ENCODE results near the gene ZFP36L1. TPM values are rescaled to one million over a fixed set of nuclear protein-coding genes. Genes with fewer than 3 reads are reported as not detected.
A peak's percentile ranks its signal among the peaks of the same experiment; 100 is the strongest.

The ZFP36L1 gene
- total RNA-seq, 2 experiments from 2014 or later = 254 to 258 TPM

DNA sequence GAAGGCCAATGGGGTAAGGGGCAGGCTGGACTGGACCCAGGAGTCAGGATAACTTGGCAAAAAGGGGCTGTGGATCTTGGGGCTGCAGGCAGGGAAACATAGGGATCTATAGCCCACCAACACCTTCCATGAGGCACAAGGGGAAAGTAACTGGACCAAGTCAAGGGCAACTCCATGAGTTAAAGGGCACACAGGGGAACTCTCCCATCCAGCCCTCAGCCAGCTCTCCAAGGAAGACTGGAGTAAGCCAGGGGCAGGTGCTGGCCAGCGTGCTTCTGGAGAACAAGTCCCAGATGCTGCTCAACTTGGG, 31.3 kb upstream of the ZFP36L1 start:
- Mint-ChIP-seq H3K36me3 (ENCODE audit: low read depth) (no peaks in the 10 kb centered on the region), H3K27ac (no peak overlapping the region), H3K27me3 (no peaks in the 10 kb centered on the region), H3K4me3 (no peak overlapping the region), H3K9me3 (no peaks in the 10 kb centered on the region), H3K4me1 (ENCODE audit: low read depth) (peaks cover 44% of the 10 kb centered on the region)
- intact Hi-C loops (cut with DNase I, micrococcal nuclease) = no loop called here
- no peak overlapping the region for H3K27ac ChIP-seq (ENCODE audit: low read depth in 1 of 2, low read length in 2 of 2)
- DNase-seq (no peak), ATAC-seq (ENCODE audit: poor library complexity) (no peak)
- POLR2A ChIA-PET = no interaction called here
- H3K4me1 ChIP-seq (ENCODE audit: insufficient read depth, low read length) = peaks cover 46% of the 10 kb centered on the region
- CTCF ChIA-PET = interaction anchor here (1.7 kb wide), 1 partner anchor 573 kb away, joined by 3 read pairs; no protein-coding TSS in a partner anchor
- TF ChIP-seq, protein P1, sequence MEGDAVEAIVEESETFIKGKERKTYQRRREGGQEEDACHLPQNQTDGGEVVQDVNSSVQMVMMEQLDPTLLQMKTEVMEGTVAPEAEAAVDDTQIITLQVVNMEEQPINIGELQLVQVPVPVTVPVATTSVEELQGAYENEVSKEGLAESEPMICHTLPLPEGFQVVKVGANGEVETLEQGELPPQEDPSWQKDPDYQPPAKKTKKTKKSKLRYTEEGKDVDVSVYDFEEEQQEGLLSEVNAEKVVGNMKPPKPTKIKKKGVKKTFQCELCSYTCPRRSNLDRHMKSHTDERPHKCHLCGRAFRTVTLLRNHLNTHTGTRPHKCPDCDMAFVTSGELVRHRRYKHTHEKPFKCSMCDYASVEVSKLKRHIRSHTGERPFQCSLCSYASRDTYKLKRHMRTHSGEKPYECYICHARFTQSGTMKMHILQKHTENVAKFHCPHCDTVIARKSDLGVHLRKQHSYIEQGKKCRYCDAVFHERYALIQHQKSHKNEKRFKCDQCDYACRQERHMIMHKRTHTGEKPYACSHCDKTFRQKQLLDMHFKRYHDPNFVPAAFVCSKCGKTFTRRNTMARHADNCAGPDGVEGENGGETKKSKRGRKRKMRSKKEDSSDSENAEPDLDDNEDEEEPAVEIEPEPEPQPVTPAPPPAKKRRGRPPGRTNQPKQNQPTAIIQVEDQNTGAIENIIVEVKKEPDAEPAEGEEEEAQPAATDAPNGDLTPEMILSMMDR (IDR thresholded peaks at IDR 0.05) = no peak
- no peaks in the 10 kb centered on the region for H3K9me3 ChIP-seq (ENCODE audit: control insufficient read depth in 1 of 2, insufficient read depth in 1 of 2, low read length in 2 of 2)
- H3K4me3 ChIP-seq (ENCODE audit: low read length) = no peak overlapping the region
- H3K27me3 ChIP-seq (ENCODE audit: control insufficient read depth in 1 of 2, insufficient read depth in 2 of 2, low read length in 2 of 2) = no peaks in the 10 kb centered on the region
- no peaks in the 10 kb centered on the region for H3K36me3 ChIP-seq (ENCODE audit: insufficient read depth, low read length)

GRCh38 chr14:68823434-68824206, 30.8 kb upstream of the ZFP36L1 start:
- Histone ChIP-seq H3K4me1 (ENCODE audit: insufficient read depth, low read length) (peaks cover 50% of the 10 kb centered on the region), H3K27me3 (ENCODE audit: control insufficient read depth in 1 of 2, insufficient read depth in 2 of 2, low read length in 2 of 2) (no peaks in the 10 kb centered on the region), H3K4me3 (ENCODE audit: low read length) (no peak overlapping the region), H3K36me3 (ENCODE audit: insufficient read depth, low read length) (no peaks in the 10 kb centered on the region), H3K27ac (ENCODE audit: low read depth in 1 of 2, low read length in 2 of 2) (no peak overlapping the region), H3K9me3 (ENCODE audit: control insufficient read depth in 1 of 2, insufficient read depth in 1 of 2, low read length in 2 of 2) (no peaks in the 10 kb centered on the region)
- Mint-ChIP-seq H3K4me3 (no peak overlapping the region), H3K27ac (peak overlapping the region; percentile 13), H3K36me3 (ENCODE audit: low read depth) (no peaks in the 10 kb centered on the region), H3K4me1 (ENCODE audit: low read depth) (peaks cover 47% of the 10 kb centered on the region), H3K9me3 (no peaks in the 10 kb centered on the region), H3K27me3 (no peaks in the 10 kb centered on the region)
- DNase-seq (no peak), ATAC-seq (ENCODE audit: poor library complexity) (no peak)
- ChIA-PET POLR2A (no interaction called here), CTCF (interaction anchor here (0.9 kb wide), 1 partner anchor 34 kb away, joined by 3 read pairs; no protein-coding TSS in a partner anchor)
- TF ChIP-seq, protein P1 (IDR thresholded peaks at IDR 0.05) = no peak
- intact Hi-C loops (cut with DNase I, micrococcal nuclease) = no loop called here

- Mint-ChIP-seq H3K9me3 (no peaks in the 10 kb centered on the region), H3K27me3 (no peaks in the 10 kb centered on the region), H3K4me3 (no peak overlapping the region), H3K4me1 (ENCODE audit: low read depth) (peaks cover 47% of the 10 kb centered on the region), H3K27ac (peak overlapping the region; percentile 13), H3K36me3 (ENCODE audit: low read depth) (no peaks in the 10 kb centered on the region)
- Histone ChIP-seq H3K9me3 (ENCODE audit: control insufficient read depth in 1 of 2, insufficient read depth in 1 of 2, low read length in 2 of 2) (no peaks in the 10 kb centered on the region), H3K27ac (ENCODE audit: low read depth in 1 of 2, low read length in 2 of 2) (no peak overlapping the region), H3K27me3 (ENCODE audit: control insufficient read depth in 1 of 2, insufficient read depth in 2 of 2, low read length in 2 of 2) (no peaks in the 10 kb centered on the region), H3K36me3 (ENCODE audit: insufficient read depth, low read length) (no peaks in the 10 kb centered on the region), H3K4me3 (ENCODE audit: low read length) (no peak overlapping the region), H3K4me1 (ENCODE audit: insufficient read depth, low read length) (peaks cover 53% of the 10 kb centered on the region)
- no peak for DNase-seq
- POLR2A ChIA-PET = no interaction called here
- intact Hi-C loops (cut with DNase I, micrococcal nuclease) = no loop called here
- TF ChIP-seq, protein P1 (IDR thresholded peaks at IDR 0.05) = no peak
- ATAC-seq (ENCODE audit: poor library complexity) = no peak
- CTCF ChIA-PET = interaction anchor here (0.9 kb wide), 1 partner anchor 33 kb away, joined by 3 read pairs; no protein-coding TSS in a partner anchor
These were observed 30.1 kb upstream of the ZFP36L1 start for GRCh38 chr14:68822926-68823325.
